Erythroblast (primary cell): ENCODE results near the gene ADPRM.

Experiments
- GATA1 ChIP-seq: IDR thresholded peaks from 2 replicates; pipeline ENCODE4 v1.6.1; 2011; ENCODE audit warnings: low read depth, mild to moderate bottlenecking, control low read depth, low read length, moderate library complexity
- POLR2A ChIP-seq: IDR thresholded peaks from 2 replicates; pipeline ENCODE4 v1.6.1; 2011; ENCODE audit warnings: mild to moderate bottlenecking, low read length

DNA sequence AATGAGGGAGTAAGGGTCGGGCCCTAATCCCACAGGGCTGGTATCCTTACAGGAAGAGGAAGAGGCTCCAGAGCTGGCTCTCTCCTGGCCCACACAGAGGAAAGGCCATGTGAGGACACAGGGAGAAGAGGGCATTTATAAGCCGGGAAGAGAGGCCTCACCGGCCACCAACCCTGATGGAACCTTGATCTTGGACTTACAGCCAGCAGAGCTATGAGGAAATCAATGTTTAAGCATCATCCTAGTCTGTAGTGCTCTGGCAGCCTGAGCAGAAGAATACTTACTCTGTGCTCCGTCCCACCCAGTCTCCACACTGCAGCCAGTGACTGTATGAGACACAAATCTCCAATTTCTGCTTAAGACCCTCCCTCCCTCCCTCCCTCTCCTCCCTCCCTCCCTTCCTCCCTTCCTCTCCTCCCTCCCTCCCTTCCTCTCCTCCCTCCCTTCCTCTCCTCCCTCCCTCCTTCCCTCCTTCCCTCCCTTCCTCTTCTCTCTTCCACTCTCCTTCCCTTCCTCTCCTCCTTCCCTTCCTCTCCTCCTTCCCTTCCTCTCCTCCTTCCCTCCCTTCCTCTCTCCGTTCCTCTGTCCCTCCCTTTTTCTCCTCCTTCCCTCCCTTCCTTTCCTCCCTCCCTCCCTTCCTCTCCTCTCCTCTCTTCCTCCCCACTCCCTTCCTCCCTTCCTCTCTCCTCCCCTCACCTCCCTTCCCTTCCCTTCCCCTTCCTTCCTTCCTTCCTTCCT is 41.3 kb downstream of the ADPRM start:
- no peak for TF ChIP-seq POLR2A
- no peak for TF ChIP-seq GATA1
